ENCODE results near the gene CORO2B. TPM values are rescaled to one million over a fixed set of nuclear protein-coding genes. Genes with fewer than 3 reads are reported as not detected.

CORO2B gene
- total and polyA plus RNA-seq, 2 experiments from 2014 or later = 1.6 to 4.6 TPM

GRCh38 chr15:68598171-68599152 lies 19.7 kb downstream of the CORO2B start:
- no peaks in the 10 kb centered on the region for H3K9me2 ChIP-seq (ENCODE audit: insufficient read depth)
- H3K27ac ChIP-seq (ENCODE audit: low read depth) = no peak overlapping the region
- Mint-ChIP-seq H3K4me1 (peaks cover 58% of the 10 kb centered on the region), H3K36me3 (ENCODE audit: low read depth) (no peaks in the 10 kb centered on the region), H3K27ac (no peak overlapping the region), H3K9me3 (no peaks in the 10 kb centered on the region), H3K4me3 (no peak overlapping the region), H3K27me3 (ENCODE audit: insufficient read depth, low read depth, poor library complexity) (peaks cover 24% of the 10 kb centered on the region)
- no peak for TF ChIP-seq ZNF462 (CRISPR knock-in tag; IDR thresholded peaks at IDR 0.05)
- TF ChIP-seq JUNB (IDR thresholded peaks at IDR 0.05; ENCODE audit: unreplicated experiment) = no peak
- TF ChIP-seq EZH2phosphoT487 (IDR thresholded peaks at IDR 0.05; ENCODE audit: unreplicated experiment) = no peak
- no peaks in the 10 kb centered on the region for H3K79me2 ChIP-seq (replicated peaks; ENCODE audit: insufficient read depth)
- H3F3A ChIP-seq (replicated peaks; ENCODE audit: low read depth) = no peaks in the 10 kb centered on the region
- ATAC-seq = no peak; the same call in 2 of the 3 replicates
- DNase-seq (ENCODE audit: low spot score) = no peak
- H4K20me1 ChIP-seq (replicated peaks; ENCODE audit: insufficient read depth) = no peaks in the 10 kb centered on the region
- no peak overlapping the region for H3K4me3 ChIP-seq
- no peaks in the 10 kb centered on the region for H3K36me3 ChIP-seq (ENCODE audit: insufficient read depth)
- H2AFZ ChIP-seq = no peak overlapping the region
- peaks cover 30% of the 10 kb centered on the region for H3K4me1 ChIP-seq (ENCODE audit: insufficient read depth)
- no peaks in the 10 kb centered on the region for H3K27me3 ChIP-seq (ENCODE audit: insufficient read depth)
- peak overlapping the region; percentile 73; the same call in 1 of the 2 replicates for H3K4me2 ChIP-seq

DNA sequence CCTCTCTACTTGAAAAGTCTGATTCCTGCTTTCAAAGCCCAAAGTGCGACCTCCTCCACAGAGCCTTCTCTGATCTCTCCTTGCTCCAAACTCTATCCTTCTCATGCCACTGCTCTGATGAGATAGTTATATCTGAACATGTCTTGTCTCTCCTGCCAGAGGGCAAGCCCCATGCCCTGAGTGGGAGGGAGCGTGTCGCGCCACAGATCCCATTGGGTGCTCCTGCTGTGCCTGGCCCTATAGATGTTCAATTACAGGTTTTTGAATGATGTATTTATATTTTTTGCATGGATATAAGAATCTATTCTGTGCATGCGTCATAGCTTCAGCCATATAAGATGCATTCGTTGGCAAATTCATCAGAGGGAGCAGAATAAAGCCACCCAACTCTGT lies 20.4 kb downstream of the CORO2B start:
- Mint-ChIP-seq H3K9me3 (no peaks in the 10 kb centered on the region), H3K4me3 (no peak overlapping the region), H3K36me3 (ENCODE audit: low read depth) (no peaks in the 10 kb centered on the region), H3K27me3 (ENCODE audit: insufficient read depth, low read depth, poor library complexity) (peaks cover 27% of the 10 kb centered on the region), H3K4me1 (peaks cover 58% of the 10 kb centered on the region), H3K27ac (no peak overlapping the region)
- Histone ChIP-seq H3K4me2 (peak overlapping the region; percentile 73), H3K27me3 (ENCODE audit: insufficient read depth) (no peaks in the 10 kb centered on the region), H3K9me2 (ENCODE audit: insufficient read depth) (no peaks in the 10 kb centered on the region), H4K20me1 (replicated peaks; ENCODE audit: insufficient read depth) (no peaks in the 10 kb centered on the region), H3K4me3 (no peak overlapping the region), H3K27ac (ENCODE audit: low read depth) (no peak overlapping the region), H2AFZ (no peak overlapping the region), H3K79me2 (replicated peaks; ENCODE audit: insufficient read depth) (no peaks in the 10 kb centered on the region), H3K36me3 (ENCODE audit: insufficient read depth) (no peaks in the 10 kb centered on the region), H3F3A (replicated peaks; ENCODE audit: low read depth) (no peaks in the 10 kb centered on the region), H3K4me1 (ENCODE audit: insufficient read depth) (peaks cover 30% of the 10 kb centered on the region)
- TF ChIP-seq, protein P1, sequence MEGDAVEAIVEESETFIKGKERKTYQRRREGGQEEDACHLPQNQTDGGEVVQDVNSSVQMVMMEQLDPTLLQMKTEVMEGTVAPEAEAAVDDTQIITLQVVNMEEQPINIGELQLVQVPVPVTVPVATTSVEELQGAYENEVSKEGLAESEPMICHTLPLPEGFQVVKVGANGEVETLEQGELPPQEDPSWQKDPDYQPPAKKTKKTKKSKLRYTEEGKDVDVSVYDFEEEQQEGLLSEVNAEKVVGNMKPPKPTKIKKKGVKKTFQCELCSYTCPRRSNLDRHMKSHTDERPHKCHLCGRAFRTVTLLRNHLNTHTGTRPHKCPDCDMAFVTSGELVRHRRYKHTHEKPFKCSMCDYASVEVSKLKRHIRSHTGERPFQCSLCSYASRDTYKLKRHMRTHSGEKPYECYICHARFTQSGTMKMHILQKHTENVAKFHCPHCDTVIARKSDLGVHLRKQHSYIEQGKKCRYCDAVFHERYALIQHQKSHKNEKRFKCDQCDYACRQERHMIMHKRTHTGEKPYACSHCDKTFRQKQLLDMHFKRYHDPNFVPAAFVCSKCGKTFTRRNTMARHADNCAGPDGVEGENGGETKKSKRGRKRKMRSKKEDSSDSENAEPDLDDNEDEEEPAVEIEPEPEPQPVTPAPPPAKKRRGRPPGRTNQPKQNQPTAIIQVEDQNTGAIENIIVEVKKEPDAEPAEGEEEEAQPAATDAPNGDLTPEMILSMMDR (conservative IDR thresholded peaks at IDR 0.05; ENCODE audit: low read depth in 2 of 2) = no peak
- ATAC-seq (no peak), DNase-seq (ENCODE audit: low spot score) (no peak)

Measured in GM23338 (cell line).